K562 (cell line): Measurements from ENCODE around the gene ACBD3. TPM values are rescaled to one million over a fixed set of nuclear protein-coding genes. Genes with fewer than 3 reads are reported as not detected.

Experiments
- CBFA2T2 ChIP-seq: fragments of 450-650 bp; conservative IDR thresholded peaks from 2 replicates; pipeline ENCODE4 v1.6.1; 2017; ENCODE audit warnings: mild to moderate bottlenecking
- CBX5 ChIP-seq: IDR thresholded peaks from 2 replicates; pipeline ENCODE4 v1.6.1; 2014; ENCODE audit warnings: low read depth, borderline replicate concordance
- DIDO1 ChIP-seq: fragments of 450-650 bp; IDR thresholded peaks from 2 replicates; pipeline ENCODE4 v1.6.1; 2016; ENCODE audit warnings: low read depth, missing biosample characterization, missing genetic modification characterization
- GTF2A2 ChIP-seq: IDR thresholded peaks from 2 replicates; pipeline ENCODE4 v1.6.1; 2016; ENCODE audit warnings: mild to moderate bottlenecking, missing genetic modification characterization, missing compliant biosample characterization
- HDAC3 ChIP-seq: fragments of 450-650 bp; IDR thresholded peaks from 2 replicates; pipeline ENCODE4 v1.6.1; 2018; ENCODE audit warnings: borderline replicate concordance, mild to moderate bottlenecking, moderate library complexity; ENCODE audit not compliant: partially characterized antibody
- HDGF ChIP-seq: fragments of 450-650 bp; IDR thresholded peaks from 2 replicates; pipeline ENCODE4 v1.6.1; 2016
- HMG20B ChIP-seq: fragments of 250-450 bp; sonication (Bioruptor Pico); IDR thresholded peaks from 2 replicates; pipeline ENCODE4 v1.5.0; 2021; ENCODE audit warnings: mild to moderate bottlenecking
- HOXB6 ChIP-seq: fragments of 250-450 bp; sonication (Bioruptor Pico); IDR thresholded peaks from 2 replicates; pipeline ENCODE4 v1.5.1; 2022; ENCODE audit warnings: mild to moderate bottlenecking, borderline replicate concordance
- NELFE ChIP-seq: IDR thresholded peaks from 2 replicates; pipeline ENCODE4 v1.6.1; 2011; ENCODE audit warnings: mild to moderate bottlenecking; ENCODE audit not compliant: insufficient read depth, insufficient read length
- RBFOX2 ChIP-seq: fragments of 200-400 bp; formaldehyde crosslinking; IDR thresholded peaks from 2 replicates; pipeline ENCODE4 v1.6.1; 2017; ENCODE audit warnings: low read depth, mild to moderate bottlenecking, low read length, moderate library complexity
- TCF7 ChIP-seq: sonication (generic); IDR thresholded peaks from 2 replicates; pipeline ENCODE4 v1.6.1; 2016; ENCODE audit warnings: antibody characterized with exemption, borderline replicate concordance
- ZNF253 ChIP-seq: fragments of 250-450 bp; sonication (Bioruptor Pico); conservative IDR thresholded peaks from 2 replicates; pipeline ENCODE4 v1.6.1; 2021; ENCODE audit warnings: mild to moderate bottlenecking
- ZNF274 ChIP-seq: IDR thresholded peaks from 2 replicates; pipeline ENCODE4 v1.6.1; 2011; ENCODE audit warnings: low read depth, mild to moderate bottlenecking, low read length, moderate library complexity, borderline replicate concordance
- ZNF316 ChIP-seq: fragments of 450-650 bp; IDR thresholded peaks from 2 replicates; pipeline ENCODE4 v1.6.1; 2016
- ZNF41 ChIP-seq: fragments of 250-450 bp; sonication (Bioruptor Pico); conservative IDR thresholded peaks from 2 replicates; pipeline ENCODE4 v1.4.0; 2020; ENCODE audit warnings: mild to moderate bottlenecking
- ZNF584 ChIP-seq: fragments of 200-800 bp; sonication (Bioruptor generic); IDR thresholded peaks from 2 replicates; pipeline ENCODE4 v1.6.1; 2016; ENCODE audit warnings: low read depth, mild to moderate bottlenecking, missing genetic modification characterization, missing compliant biosample characterization
- ZNF644 ChIP-seq: fragments of 200-800 bp; sonication (Bioruptor generic); IDR thresholded peaks from 2 replicates; pipeline ENCODE4 v1.6.1; 2016; ENCODE audit warnings: low read depth, missing genetic modification characterization, missing compliant biosample characterization
- ZNF668 ChIP-seq: fragments of 250-450 bp; sonication (Bioruptor Pico); IDR thresholded peaks from 2 replicates; pipeline ENCODE4 v1.8.0; 2022; ENCODE audit warnings: mild to moderate bottlenecking, inconsistent platforms
- polyA plus RNA-seq, 8 experiments: library from polyadenylated mRNA; depleted of rRNA in 4 of 8; stranded (reverse) in 5 of 8; unstranded in 3 of 8; fragments of >200 nt; fragmentation: Nextera tagmentation in 2 of 8; fragmentation: Illumina TruSeq in 1 of 8; extraction: Ambion mirVana in 2 of 8; extraction: Trizol in 1 of 8; gene quantifications; 2 replicates each; pipeline versions ENCODE4 v1.2.1 to v1.2.3, GENCODE V29; 2011 to 2014; ENCODE audit warnings: inconsistent platforms in 1 of 8, missing spikeins in 1 of 8
- total RNA-seq, 7 experiments: library from RNA; depleted of rRNA in 6 of 7; stranded (reverse); fragments of >200 nt in 6 of 7; fragmentation: Illumina TruSeq in 2 of 7; extraction: Trizol in 2 of 7; gene quantifications; 2 replicates each; pipeline versions ENCODE4 v1.2.1 to v1.2.3, GENCODE V29; 2011 to 2021; ENCODE audit warnings: low replicate concordance in 1 of 7
- TF ChIP-seq, protein P1 (sequence below): fragments of 150-350 bp; IDR thresholded peaks from 2 replicates; pipeline ENCODE4 v1.6.1; 2014; ENCODE audit warnings: low read depth, mild to moderate bottlenecking, low read length, borderline replicate concordance
- TF ChIP-seq, protein P2 (sequence below): fragments of 450-650 bp; IDR thresholded peaks from 2 replicates; pipeline ENCODE4 v1.6.1; 2016; ENCODE audit warnings: missing biosample characterization, missing genetic modification characterization
- TF ChIP-seq, protein P3 (sequence below), 3 experiments: fragments of 200-800 bp in 1 of 3; fragments of 250-450 bp in 1 of 3; fragments of 450-650 bp in 1 of 3; sonication (Bioruptor Pico) in 1 of 3; sonication (Bioruptor generic) in 1 of 3; formaldehyde crosslinking in 1 of 3; IDR thresholded peaks; 2 replicates each; pipeline versions ENCODE4 v1.6.1 to v1.8.0; 2016 to 2022; ENCODE audit warnings: mild to moderate bottlenecking in 2 of 3, missing genetic modification characterization in 2 of 3, missing compliant biosample characterization in 1 of 3, moderate library complexity in 1 of 3

ACBD3 gene
- total and polyA plus RNA-seq, 9 of the 15 experiments (the other 6 are each of a cell fraction or from before 2014, with no cell fraction given): 11.1 to 36.7 (median 26.9) TPM

DNA sequence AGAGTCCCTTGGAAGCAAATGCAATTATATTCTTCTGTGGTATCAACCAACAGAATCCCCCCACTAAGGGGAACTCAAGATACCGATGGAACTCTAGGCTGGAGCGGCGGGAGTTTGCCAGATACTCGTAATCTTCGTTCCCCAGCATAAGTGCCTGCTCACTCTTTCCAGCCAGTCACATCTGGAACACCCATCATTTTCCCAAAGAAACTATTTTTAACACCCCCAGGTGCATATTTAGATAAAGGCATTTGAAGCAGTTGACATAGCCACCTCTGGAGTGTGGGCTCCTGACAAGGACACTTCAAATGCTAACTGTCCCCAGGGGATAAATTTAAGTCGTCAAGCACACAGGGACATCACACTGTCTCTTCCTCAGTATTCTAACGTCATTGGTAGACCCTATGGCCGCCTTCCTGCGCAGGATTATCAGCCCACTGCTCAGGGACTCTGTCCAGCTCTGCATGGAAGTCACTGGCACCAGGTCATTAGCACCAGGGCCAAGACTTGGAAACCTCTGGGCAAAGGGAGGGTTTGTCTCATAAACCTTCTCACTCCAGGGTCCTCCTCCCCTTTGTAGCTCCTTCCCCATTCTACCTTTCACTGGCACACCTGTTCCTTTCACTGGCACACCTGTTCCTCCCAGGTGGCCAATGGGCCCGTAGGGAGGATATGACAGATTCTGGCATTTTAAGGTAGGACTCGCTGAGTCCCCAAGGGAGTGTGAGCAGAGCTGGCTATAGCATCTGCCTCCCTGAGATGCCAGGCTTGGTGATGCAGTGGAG is 75.3 kb downstream of the ACBD3 start (continued):
- TF ChIP-seq HMG20B (CRISPR knock-in tag) (no peak), HDAC3 (peak; percentile 97), HDGF (no peak), TCF7 (no peak; the same call in 1 of the 2 replicates), ZNF644 (tag) (no peak; the same call in 1 of the 2 replicates), ZNF274 (peak; percentile 80; the same call in 1 of the 2 replicates), RBFOX2 (no peak), ZNF668 (CRISPR knock-in tag) (no peak), CBFA2T2 (peak; percentile 99), DIDO1 (tag) (no peak), NELFE (no peak), GTF2A2 (tag) (no peak), CBX5 (no peak), HOXB6 (CRISPR knock-in tag) (no peak), ZNF584 (CRISPR knock-in tag) (peak; percentile 66; the same call in 1 of the 2 replicates), ZNF41 (CRISPR knock-in tag) (0 out of 2 replicates have a peak, but pooled peaks have one; percentile 10), ZNF316 (peak; percentile 61; the same call in 1 of the 2 replicates), ZNF253 (CRISPR knock-in tag) (no peak)
- TF ChIP-seq, protein P1, sequence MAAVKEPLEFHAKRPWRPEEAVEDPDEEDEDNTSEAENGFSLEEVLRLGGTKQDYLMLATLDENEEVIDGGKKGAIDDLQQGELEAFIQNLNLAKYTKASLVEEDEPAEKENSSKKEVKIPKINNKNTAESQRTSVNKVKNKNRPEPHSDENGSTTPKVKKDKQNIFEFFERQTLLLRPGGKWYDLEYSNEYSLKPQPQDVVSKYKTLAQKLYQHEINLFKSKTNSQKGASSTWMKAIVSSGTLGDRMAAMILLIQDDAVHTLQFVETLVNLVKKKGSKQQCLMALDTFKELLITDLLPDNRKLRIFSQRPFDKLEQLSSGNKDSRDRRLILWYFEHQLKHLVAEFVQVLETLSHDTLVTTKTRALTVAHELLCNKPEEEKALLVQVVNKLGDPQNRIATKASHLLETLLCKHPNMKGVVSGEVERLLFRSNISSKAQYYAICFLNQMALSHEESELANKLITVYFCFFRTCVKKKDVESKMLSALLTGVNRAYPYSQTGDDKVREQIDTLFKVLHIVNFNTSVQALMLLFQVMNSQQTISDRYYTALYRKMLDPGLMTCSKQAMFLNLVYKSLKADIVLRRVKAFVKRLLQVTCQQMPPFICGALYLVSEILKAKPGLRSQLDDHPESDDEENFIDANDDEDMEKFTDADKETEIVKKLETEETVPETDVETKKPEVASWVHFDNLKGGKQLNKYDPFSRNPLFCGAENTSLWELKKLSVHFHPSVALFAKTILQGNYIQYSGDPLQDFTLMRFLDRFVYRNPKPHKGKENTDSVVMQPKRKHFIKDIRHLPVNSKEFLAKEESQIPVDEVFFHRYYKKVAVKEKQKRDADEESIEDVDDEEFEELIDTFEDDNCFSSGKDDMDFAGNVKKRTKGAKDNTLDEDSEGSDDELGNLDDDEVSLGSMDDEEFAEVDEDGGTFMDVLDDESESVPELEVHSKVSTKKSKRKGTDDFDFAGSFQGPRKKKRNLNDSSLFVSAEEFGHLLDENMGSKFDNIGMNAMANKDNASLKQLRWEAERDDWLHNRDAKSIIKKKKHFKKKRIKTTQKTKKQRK: no peak
- TF ChIP-seq, protein P2, sequence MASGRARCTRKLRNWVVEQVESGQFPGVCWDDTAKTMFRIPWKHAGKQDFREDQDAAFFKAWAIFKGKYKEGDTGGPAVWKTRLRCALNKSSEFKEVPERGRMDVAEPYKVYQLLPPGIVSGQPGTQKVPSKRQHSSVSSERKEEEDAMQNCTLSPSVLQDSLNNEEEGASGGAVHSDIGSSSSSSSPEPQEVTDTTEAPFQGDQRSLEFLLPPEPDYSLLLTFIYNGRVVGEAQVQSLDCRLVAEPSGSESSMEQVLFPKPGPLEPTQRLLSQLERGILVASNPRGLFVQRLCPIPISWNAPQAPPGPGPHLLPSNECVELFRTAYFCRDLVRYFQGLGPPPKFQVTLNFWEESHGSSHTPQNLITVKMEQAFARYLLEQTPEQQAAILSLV (tag): no peak
- TF ChIP-seq, protein P3, sequence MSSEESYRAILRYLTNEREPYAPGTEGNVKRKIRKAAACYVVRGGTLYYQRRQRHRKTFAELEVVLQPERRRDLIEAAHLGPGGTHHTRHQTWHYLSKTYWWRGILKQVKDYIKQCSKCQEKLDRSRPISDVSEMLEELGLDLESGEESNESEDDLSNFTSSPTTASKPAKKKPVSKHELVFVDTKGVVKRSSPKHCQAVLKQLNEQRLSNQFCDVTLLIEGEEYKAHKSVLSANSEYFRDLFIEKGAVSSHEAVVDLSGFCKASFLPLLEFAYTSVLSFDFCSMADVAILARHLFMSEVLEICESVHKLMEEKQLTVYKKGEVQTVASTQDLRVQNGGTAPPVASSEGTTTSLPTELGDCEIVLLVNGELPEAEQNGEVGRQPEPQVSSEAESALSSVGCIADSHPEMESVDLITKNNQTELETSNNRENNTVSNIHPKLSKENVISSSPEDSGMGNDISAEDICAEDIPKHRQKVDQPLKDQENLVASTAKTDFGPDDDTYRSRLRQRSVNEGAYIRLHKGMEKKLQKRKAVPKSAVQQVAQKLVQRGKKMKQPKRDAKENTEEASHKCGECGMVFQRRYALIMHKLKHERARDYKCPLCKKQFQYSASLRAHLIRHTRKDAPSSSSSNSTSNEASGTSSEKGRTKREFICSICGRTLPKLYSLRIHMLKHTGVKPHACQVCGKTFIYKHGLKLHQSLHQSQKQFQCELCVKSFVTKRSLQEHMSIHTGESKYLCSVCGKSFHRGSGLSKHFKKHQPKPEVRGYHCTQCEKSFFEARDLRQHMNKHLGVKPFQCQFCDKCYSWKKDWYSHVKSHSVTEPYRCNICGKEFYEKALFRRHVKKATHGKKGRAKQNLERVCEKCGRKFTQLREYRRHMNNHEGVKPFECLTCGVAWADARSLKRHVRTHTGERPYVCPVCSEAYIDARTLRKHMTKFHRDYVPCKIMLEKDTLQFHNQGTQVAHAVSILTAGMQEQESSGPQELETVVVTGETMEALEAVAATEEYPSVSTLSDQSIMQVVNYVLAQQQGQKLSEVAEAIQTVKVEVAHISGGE (CRISPR knock-in tag; IDR thresholded peaks at IDR 0.05): peak in 1 of 3 experiments; percentile 78; a peak in 2 of 6 replicates
